ENCODE measurements around the gene PFN3.

DNA sequence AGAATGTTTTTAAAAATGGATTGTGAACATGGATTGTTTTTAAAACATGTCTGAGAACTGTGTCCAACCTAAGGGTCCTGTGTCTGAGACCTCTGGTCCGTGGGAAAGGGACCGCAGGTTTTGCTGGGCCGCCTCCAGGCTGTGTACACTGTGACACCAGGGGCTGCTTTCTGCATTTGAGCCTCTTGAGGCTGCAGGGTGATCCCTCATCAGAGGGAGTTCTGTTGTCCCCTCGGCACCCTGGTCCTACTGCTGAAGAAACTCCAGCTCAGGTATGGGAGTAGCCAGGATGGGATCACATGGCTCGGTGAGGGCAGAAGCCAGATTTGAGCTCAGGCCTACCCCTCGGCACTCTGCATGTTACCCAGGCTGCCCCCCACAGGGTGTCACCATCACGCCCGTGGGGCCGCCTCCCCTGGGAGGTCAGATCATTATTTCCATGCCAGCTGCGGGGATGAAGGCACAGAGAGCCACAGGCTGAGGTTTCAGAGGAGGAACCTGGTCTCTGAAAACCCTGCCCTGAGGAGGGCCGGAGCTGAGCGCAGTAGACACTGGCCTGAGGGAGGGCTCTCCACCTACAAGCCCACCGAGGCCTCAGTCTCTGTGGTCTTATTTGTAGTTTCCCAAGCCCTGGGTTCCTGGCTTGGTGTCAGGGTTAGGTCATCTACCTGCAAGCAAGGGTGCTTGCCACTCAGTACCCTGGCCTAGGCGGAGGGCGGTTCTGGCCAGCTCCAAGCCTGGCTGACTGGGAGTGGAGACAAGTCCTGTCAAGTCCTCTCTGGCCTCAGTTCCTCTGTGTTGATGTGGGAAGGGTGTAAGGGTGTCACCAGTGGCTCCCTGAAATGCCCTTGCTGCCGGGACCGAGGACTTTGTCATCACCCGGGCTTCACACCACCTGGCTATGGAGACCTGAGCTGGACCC lies 48.9 kb upstream of the PFN3 start:
- no peak for TF ChIP-seq POLR2AphosphoS5 (IDR thresholded peaks at IDR 0.05; ENCODE audit: low read depth, low read length)
- no peak for TF ChIP-seq SIN3A (IDR thresholded peaks at IDR 0.05; ENCODE audit: borderline replicate concordance, insufficient read depth, low read length)
- no peak for TF ChIP-seq REST (IDR thresholded peaks at IDR 0.05; ENCODE audit: insufficient read depth in 1 of 2, low read depth in 2 of 2, low read length in 2 of 2)
- no peak for TF ChIP-seq FOXP2 (optimal IDR thresholded peaks at IDR 0.05; ENCODE audit: borderline replicate concordance, extremely low read depth, extremely low read length, insufficient read depth)
- TF ChIP-seq TAF1 (IDR thresholded peaks at IDR 0.05; ENCODE audit: borderline replicate concordance, insufficient read depth, low read length) = no peak
